ENCODE results near the gene MIGA2. TPM values are rescaled to one million over a fixed set of nuclear protein-coding genes. Genes with fewer than 3 reads are reported as not detected.

The MIGA2 gene
- total RNA-seq, 1 experiment from 2014 or later = 34.8 TPM

DNA sequence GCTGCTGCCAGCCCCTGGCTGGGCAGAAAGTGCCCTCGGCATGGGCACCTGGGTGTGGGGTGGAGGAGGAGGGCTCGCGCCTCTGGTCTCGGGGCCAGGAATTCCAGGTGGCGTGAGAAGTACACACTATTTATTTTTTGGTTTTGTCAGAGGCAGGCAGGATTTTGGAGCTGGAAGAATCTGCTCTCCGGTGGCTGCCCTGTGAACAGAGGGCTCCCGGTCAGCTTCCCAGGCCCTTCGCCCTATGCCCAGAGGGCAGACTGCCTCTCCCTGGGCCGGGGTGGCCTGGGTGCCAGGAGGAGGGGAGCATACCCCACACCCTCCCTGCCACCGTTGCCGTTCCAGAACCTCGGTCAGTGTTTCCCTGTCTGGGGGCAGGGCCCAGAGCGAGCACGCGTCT lies 52.8 kb downstream of the MIGA2 start:
- TF ChIP-seq, protein P1, sequence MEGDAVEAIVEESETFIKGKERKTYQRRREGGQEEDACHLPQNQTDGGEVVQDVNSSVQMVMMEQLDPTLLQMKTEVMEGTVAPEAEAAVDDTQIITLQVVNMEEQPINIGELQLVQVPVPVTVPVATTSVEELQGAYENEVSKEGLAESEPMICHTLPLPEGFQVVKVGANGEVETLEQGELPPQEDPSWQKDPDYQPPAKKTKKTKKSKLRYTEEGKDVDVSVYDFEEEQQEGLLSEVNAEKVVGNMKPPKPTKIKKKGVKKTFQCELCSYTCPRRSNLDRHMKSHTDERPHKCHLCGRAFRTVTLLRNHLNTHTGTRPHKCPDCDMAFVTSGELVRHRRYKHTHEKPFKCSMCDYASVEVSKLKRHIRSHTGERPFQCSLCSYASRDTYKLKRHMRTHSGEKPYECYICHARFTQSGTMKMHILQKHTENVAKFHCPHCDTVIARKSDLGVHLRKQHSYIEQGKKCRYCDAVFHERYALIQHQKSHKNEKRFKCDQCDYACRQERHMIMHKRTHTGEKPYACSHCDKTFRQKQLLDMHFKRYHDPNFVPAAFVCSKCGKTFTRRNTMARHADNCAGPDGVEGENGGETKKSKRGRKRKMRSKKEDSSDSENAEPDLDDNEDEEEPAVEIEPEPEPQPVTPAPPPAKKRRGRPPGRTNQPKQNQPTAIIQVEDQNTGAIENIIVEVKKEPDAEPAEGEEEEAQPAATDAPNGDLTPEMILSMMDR (IDR thresholded peaks at IDR 0.05; ENCODE audit: insufficient read depth in 1 of 2, low read depth in 1 of 2, low read length in 1 of 2, severe bottlenecking in 1 of 2, unreplicated experiment in 1 of 2) = no peak
- H3K4me1 ChIP-seq = no peaks in the 10 kb centered on the region
- no peaks in the 10 kb centered on the region for H3K36me3 ChIP-seq (ENCODE audit: control insufficient read depth, insufficient read depth, low read length)
- Mint-ChIP-seq H3K4me1 (ENCODE audit: low read depth, unreplicated experiment) (no peaks in the 10 kb centered on the region), H3K27me3 (ENCODE audit: insufficient read depth, unreplicated experiment) (no peaks in the 10 kb centered on the region), H3K36me3 (ENCODE audit: insufficient read depth, unreplicated experiment) (peaks cover 14% of the 10 kb centered on the region), H3K4me3 (ENCODE audit: unreplicated experiment) (no peak overlapping the region), H3K9me3 (ENCODE audit: unreplicated experiment) (no peaks in the 10 kb centered on the region), H3K27ac (ENCODE audit: unreplicated experiment) (no peak overlapping the region)
- no peak for DNase-seq
- BruUV-seq (replicated peaks) = no TSS peak
- CTCF ChIA-PET = no interaction called here
- H3K9me3 ChIP-seq = no peaks in the 10 kb centered on the region
- POLR2A ChIA-PET = interaction anchor here (0.5 kb wide), 1 partner anchor 81 kb away, joined by 6 read pairs; no protein-coding TSS in a partner anchor
- no peak overlapping the region for H3K4me3 ChIP-seq (ENCODE audit: low read depth, low read length)
- H3K27me3 ChIP-seq (replicated peaks; ENCODE audit: control insufficient read depth, insufficient read depth, low read length) = no peaks in the 10 kb centered on the region
- intact Hi-C loops (cut with micrococcal nuclease; ENCODE audit: unreplicated experiment) = no loop called here

DNA sequence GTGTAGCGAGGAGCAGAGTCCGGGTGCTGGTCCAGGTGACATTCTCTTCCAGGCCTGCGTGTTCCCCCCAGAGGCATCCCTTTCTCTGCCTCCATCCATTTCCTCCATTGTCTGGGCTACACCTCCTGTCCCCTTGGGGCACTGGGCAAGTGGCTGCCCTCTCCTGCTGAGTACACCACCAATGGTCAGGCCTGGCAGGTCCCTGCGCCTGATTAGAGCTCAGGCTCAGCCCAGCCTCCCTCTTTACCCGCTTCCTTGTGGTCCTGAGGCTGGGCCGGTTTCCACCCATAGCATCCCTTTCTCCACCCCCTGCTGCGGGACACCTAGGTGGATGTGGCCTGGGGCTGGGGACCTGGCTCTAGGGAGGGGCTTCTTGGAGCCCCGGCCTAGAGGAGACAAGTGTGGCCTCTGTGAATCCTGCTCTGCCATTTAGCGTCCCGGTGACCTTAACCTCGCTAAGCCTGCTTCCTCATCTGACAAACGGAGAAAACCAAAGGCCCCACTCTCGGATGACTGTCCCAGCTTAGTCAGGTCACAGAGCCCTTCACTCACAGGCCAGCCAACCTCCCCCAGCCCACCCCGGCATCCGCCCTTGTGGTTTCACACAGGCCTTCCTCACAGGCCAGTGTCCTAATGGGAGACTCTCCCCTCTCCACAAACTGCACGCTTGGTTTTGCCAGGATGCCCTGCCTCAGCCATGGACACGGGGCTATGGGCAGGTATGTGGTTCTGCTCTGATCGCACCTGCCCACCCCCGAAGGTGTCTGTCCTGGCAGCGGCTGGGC lies 57.4 kb downstream of the MIGA2 start:
- TF ChIP-seq, protein P1 (IDR thresholded peaks at IDR 0.05; ENCODE audit: insufficient read depth in 1 of 2, low read depth in 1 of 2, low read length in 1 of 2, severe bottlenecking in 1 of 2, unreplicated experiment in 1 of 2) = no peak
- ChIA-PET POLR2A (no interaction called here), CTCF (no interaction called here)
- Histone ChIP-seq H3K4me3 (ENCODE audit: low read depth, low read length) (no peak overlapping the region), H3K4me1 (no peaks in the 10 kb centered on the region), H3K9me3 (no peaks in the 10 kb centered on the region), H3K27me3 (replicated peaks; ENCODE audit: control insufficient read depth, insufficient read depth, low read length) (no peaks in the 10 kb centered on the region), H3K36me3 (ENCODE audit: control insufficient read depth, insufficient read depth, low read length) (no peaks in the 10 kb centered on the region)
- no peak overlapping the region for H3K4me3 Mint-ChIP-seq (ENCODE audit: unreplicated experiment)
- H3K4me1 Mint-ChIP-seq (ENCODE audit: low read depth, unreplicated experiment) = no peaks in the 10 kb centered on the region
- DNase-seq = no peak
- H3K36me3 Mint-ChIP-seq (ENCODE audit: insufficient read depth, unreplicated experiment) = peaks cover 27% of the 10 kb centered on the region
- no peaks in the 10 kb centered on the region for H3K9me3 Mint-ChIP-seq (ENCODE audit: unreplicated experiment)
- peak overlapping the region; percentile 28 for H3K27ac Mint-ChIP-seq (ENCODE audit: unreplicated experiment)
- intact Hi-C loops (cut with micrococcal nuclease; ENCODE audit: unreplicated experiment) = no loop called here
- no TSS peak for BruUV-seq (replicated peaks)
- H3K27me3 Mint-ChIP-seq (ENCODE audit: insufficient read depth, unreplicated experiment) = no peaks in the 10 kb centered on the region

DNA sequence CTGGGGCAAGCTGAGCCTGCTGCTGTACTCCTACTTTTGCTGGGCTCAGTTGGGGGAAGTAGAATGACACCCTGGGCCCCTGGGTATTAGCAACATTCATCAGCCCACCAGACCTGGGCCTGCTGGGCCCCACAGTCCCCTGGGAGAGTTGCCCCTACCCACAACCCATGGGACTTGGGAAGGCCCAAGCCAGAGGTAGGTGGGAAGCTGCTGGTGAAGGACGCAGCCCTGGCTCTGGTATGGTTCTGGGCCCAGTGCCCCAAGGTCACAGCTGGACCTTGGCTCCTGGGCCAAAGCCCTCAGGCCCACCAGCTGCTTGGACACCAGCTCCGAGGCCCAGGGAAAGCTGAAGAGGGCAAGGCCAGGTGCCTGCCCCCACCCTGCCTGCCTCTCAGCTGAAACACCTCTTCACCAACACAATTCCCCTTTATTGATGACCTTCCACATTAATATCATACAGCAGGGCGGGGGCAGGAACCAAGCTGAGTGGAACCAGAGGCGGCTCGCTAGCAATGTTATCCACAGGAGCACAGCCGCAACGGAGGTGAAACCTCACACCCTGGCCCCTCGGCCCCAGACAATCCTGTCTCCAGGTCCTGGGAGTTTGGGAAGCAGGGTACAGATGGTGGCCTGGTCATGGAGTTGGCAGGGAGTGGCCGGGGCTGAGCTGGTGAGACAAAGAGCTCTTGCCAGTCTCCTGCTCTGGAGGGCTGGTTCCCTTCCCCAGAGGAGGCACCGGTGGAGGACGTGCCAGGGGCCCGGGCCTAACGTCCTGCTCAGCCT lies 58.2 kb downstream of the MIGA2 start:
- TF ChIP-seq, protein P1 (IDR thresholded peaks at IDR 0.05; ENCODE audit: insufficient read depth in 1 of 2, low read depth in 1 of 2, low read length in 1 of 2, severe bottlenecking in 1 of 2, unreplicated experiment in 1 of 2) = no peak
- no TSS peak for BruUV-seq (replicated peaks)
- H3K9me3 ChIP-seq = no peaks in the 10 kb centered on the region
- Mint-ChIP-seq H3K36me3 (ENCODE audit: insufficient read depth, unreplicated experiment) (peaks cover 27% of the 10 kb centered on the region), H3K4me1 (ENCODE audit: low read depth, unreplicated experiment) (no peaks in the 10 kb centered on the region), H3K4me3 (ENCODE audit: unreplicated experiment) (no peak overlapping the region), H3K27ac (ENCODE audit: unreplicated experiment) (no peak overlapping the region), H3K9me3 (ENCODE audit: unreplicated experiment) (no peaks in the 10 kb centered on the region), H3K27me3 (ENCODE audit: insufficient read depth, unreplicated experiment) (no peaks in the 10 kb centered on the region)
- H3K4me1 ChIP-seq = no peaks in the 10 kb centered on the region
- DNase-seq = peak in 1 of 2 experiments; percentile 27
- no peaks in the 10 kb centered on the region for H3K36me3 ChIP-seq (ENCODE audit: control insufficient read depth, insufficient read depth, low read length)
- intact Hi-C loops (cut with micrococcal nuclease; ENCODE audit: unreplicated experiment) = no loop called here
- no peak overlapping the region for H3K4me3 ChIP-seq (ENCODE audit: low read depth, low read length)
- POLR2A ChIA-PET = no interaction called here
- CTCF ChIA-PET = interaction anchor here (0.6 kb wide), 1 partner anchor 246 kb away, joined by 5 read pairs; no protein-coding TSS in a partner anchor
- no peaks in the 10 kb centered on the region for H3K27me3 ChIP-seq (replicated peaks; ENCODE audit: control insufficient read depth, insufficient read depth, low read length)

All from Caco-2 (cell line).